BLaER1 (cell line): ENCODE measurements around the gene JAGN1.
"Not testable (repeated sequence)": the region's sequence is repeated elsewhere in the genome, so short reads cannot be mapped to it uniquely, and the experiment has no call there.

ENCODE experiments used
- H3K27ac ChIP-seq: shearing (Covaris generic); formaldehyde crosslinking; 2 replicates; pipeline ENCODE4 v1.8.1; 2022
- H3K27me3 ChIP-seq: shearing (Covaris generic); formaldehyde crosslinking; 2 replicates; pipeline ENCODE4 v1.8.1; 2022
- H3K36me3 ChIP-seq: shearing (Covaris generic); formaldehyde crosslinking; 2 replicates; pipeline ENCODE4 v1.8.1; 2022
- H3K4me1 ChIP-seq: shearing (Covaris generic); formaldehyde crosslinking; 2 replicates; pipeline ENCODE4 v1.8.1; 2022
- H3K4me2 ChIP-seq: shearing (Covaris generic); formaldehyde crosslinking; 2 replicates; pipeline ENCODE4 v1.8.1; 2022
- H3K4me3 ChIP-seq: shearing (Covaris generic); formaldehyde crosslinking; 2 replicates; pipeline ENCODE4 v1.8.1; 2022
- H3K9ac ChIP-seq: shearing (Covaris generic); formaldehyde crosslinking; 2 replicates; pipeline ENCODE4 v1.8.1; 2022
- H3K9me3 ChIP-seq: shearing (Covaris generic); formaldehyde crosslinking; 2 replicates; pipeline ENCODE4 v1.8.1; 2022
- H4K20me1 ChIP-seq: shearing (Covaris generic); formaldehyde crosslinking; 2 replicates; pipeline ENCODE4 v1.8.1; 2022
- Cebpa-rat ChIP-seq: shearing (Covaris generic); IDR thresholded peaks from 2 replicates; pipeline ENCODE4 v1.8.1; 2022

Gene JAGN1

DNA sequence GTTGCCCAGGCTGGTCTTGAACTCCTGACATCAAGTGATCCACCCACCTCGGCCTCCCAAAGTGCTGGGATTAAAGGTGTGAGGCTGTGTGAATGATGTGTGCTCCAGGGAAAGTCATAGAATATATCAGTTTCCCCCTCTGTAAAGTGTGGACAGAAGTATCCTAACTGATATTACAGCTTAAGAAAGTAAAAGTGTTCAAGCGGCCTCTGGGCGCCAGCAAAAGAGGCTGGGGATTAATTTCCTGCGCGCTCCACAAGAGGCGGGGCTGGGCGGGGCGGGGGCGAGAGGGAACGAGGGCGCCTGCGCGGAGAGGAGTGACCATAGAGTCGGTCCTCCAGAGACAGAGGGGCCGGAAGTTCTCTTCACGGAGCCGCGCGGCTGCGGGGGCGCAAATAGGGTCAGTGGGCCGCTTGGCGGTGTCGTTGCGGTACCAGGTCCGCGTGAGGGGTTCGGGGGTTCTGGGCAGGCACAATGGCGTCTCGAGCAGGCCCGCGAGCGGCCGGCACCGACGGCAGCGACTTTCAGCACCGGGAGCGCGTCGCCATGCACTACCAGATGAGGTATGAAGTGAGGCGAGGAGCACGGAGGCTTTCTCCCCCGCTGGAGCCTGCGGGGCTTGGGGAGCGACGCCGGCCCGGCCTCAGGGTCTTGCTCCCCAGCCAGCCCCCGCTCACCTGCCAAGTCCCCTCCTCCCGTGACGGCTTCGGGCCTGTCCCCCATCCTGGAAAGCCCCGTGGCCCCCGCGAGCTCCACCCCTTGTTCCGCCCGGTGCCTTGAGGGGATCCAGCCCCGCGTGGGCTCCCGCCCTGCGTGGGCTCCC, at the start of gene JAGN1:
JAGN1 (plus strand) TSS at position 362 of the 823 bp plus-strand sequence; CDS start at position 475, 113 bp downstream.
- Histone ChIP-seq H3K9ac (peak within 1 kb of the TSS; percentile 97), H3K36me3 (peaks cover 34% of the 10 kb centered on the region), H3K27me3 (no peaks in the 10 kb centered on the region), H3K9me3 (no peaks in the 10 kb centered on the region), H3K4me3 (peak within 1 kb of the TSS; percentile 97), H3K4me2 (peak within 1 kb of the TSS; percentile 92), H3K27ac (peak within 1 kb of the TSS; percentile 98), H4K20me1 (peaks cover 48% of the 10 kb centered on the region), H3K4me1 (peaks cover 65% of the 10 kb centered on the region)
- TF ChIP-seq Cebpa-rat = no peak

DNA sequence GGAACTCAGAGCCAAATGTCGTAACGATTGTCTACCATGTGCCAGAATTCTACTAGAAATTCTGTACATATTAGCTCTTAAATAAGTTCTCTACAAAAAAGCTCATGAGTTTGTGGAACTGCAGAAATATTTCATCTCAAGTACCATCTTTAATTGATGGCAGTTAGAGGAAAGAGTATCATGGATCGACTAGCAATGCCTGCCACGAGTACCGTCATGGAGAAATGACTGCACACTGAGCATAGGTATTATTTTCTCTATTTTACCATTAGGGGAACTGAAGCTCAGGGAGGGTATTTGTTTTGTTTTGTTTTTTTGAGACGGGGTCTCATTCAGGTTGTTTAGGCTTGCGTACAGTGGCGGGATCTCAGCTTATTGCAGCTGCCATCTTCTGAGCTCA, 49.4 kb upstream of the JAGN1 start:
- Histone ChIP-seq H3K9ac (no peak overlapping the region), H3K4me2 (no peak overlapping the region), H3K27me3 (no peaks in the 10 kb centered on the region), H4K20me1 (no peaks in the 10 kb centered on the region), H3K4me3 (no peak overlapping the region), H3K36me3 (peaks cover 60% of the 10 kb centered on the region), H3K9me3 (no peaks in the 10 kb centered on the region), H3K4me1 (peaks cover 31% of the 10 kb centered on the region), H3K27ac (no peak overlapping the region)
- TF ChIP-seq Cebpa-rat = no peak

DNA sequence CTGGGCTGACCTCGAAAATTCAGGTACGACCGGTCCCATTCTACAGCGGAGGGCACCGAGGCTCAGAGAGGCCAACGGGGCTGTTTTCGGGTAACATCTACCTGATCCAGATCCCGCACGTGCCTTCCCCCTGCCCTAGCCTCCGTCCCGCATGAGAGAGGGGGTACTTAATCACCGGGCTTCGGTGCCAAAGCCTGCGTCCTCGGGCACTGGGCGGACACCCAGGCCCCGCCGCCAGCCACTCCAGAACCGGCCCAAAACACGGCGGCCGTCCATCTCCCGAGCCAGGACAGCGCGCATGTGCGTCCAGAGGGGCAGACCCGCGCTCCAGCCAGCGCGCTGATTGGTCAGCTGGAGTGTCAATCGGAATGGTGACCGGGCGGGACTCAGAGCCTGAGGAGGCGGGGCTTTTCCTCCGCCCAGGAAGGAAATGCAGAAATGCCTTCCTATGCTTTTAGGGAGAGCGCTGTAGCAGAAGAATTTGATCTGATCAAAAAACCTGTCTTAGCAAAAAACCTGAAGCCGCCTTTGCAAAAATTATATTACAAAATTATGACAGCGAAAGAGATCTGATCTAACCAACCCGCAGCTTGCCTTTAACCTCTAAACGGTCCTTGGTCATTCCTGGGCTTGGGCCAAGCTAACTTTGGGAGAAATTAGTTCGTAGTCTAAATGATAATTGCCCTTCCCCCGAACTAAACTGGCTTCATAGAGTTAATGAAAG, 46.5 kb upstream of the JAGN1 start, which contains the start of gene RPUSD3:
RPUSD3 (minus strand) TSS at position 294 of the 724 bp plus-strand sequence; CDS start at position 276, 18 bp downstream.
- H3K9me3 ChIP-seq = no peaks in the 10 kb centered on the region
- H3K4me3 ChIP-seq = peak within 1 kb of the TSS; percentile 81

GRCh38 chr3:9846231-9846630, 44.2 kb upstream of the JAGN1 start:
- Histone ChIP-seq H3K36me3 (peaks cover 11% of the 10 kb centered on the region), H4K20me1 (no peaks in the 10 kb centered on the region), H3K9ac (no peak overlapping the region), H3K27ac (no peak overlapping the region), H3K4me2 (no peak overlapping the region), H3K9me3 (no peaks in the 10 kb centered on the region), H3K27me3 (no peaks in the 10 kb centered on the region), H3K4me3 (no peak overlapping the region), H3K4me1 (peaks cover 21% of the 10 kb centered on the region)
- TF ChIP-seq Cebpa-rat = no peak

More for the DNA sequence above, 46.5 kb upstream of the JAGN1 start, which contains the start of gene RPUSD3:
- peaks cover 35% of the 10 kb centered on the region for H3K36me3 ChIP-seq
- peak within 1 kb of the TSS; percentile 92 for H3K4me2 ChIP-seq
- no peaks in the 10 kb centered on the region for H3K27me3 ChIP-seq
- peak within 1 kb of the TSS; percentile 77 for H3K27ac ChIP-seq
- TF ChIP-seq Cebpa-rat = no peak
- no peaks in the 10 kb centered on the region for H4K20me1 ChIP-seq
- peak within 1 kb of the TSS; percentile 82 for H3K9ac ChIP-seq
- H3K4me1 ChIP-seq = peaks cover 21% of the 10 kb centered on the region

GRCh38 chr3:9846931-9847488, 43.4 kb upstream of the JAGN1 start:
- H3K4me1 ChIP-seq = peaks cover 21% of the 10 kb centered on the region
- no peaks in the 10 kb centered on the region for H3K27me3 ChIP-seq
- H3K9me3 ChIP-seq = no peaks in the 10 kb centered on the region
- peaks cover 4% of the 10 kb centered on the region for H3K36me3 ChIP-seq
- H4K20me1 ChIP-seq = no peaks in the 10 kb centered on the region
- TF ChIP-seq Cebpa-rat = no peak
- H3K27ac ChIP-seq = no peak overlapping the region
- no peak overlapping the region for H3K9ac ChIP-seq
- H3K4me3 ChIP-seq = no peak overlapping the region
- no peak overlapping the region for H3K4me2 ChIP-seq

- H3K27me3 ChIP-seq, H3K9me3 ChIP-seq, H3K27ac ChIP-seq, H3K4me3 ChIP-seq, H3K9ac ChIP-seq, H3K36me3 ChIP-seq, H3K4me2 ChIP-seq, H4K20me1 ChIP-seq: not testable (repeated sequence)
- H3K4me1 ChIP-seq = peaks cover 12% of the 10 kb centered on the region
Observed at GRCh38 chr3:9847870-9848269, 42.5 kb upstream of the JAGN1 start.

DNA sequence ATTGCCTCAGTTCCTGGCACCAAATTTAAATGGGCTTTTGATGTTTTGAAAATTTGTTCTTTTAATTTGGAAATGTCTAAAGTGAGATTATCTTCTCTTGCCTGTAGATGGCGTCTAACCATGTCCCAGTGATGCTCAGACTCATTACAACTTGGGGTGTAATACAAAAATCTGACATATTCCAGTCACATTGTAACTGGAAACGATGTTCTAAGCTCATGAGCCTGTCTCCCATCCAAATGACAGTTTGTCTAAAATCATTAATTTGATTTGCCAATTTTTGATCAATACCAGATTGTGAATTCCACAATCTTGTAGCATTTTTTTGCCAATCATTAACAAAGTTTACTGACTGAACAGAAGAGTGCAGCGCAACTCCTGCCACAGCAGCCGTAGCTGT, 41.5 kb upstream of the JAGN1 start:
- not testable (repeated sequence) for H3K27ac ChIP-seq, H3K36me3 ChIP-seq, H4K20me1 ChIP-seq, H3K4me2 ChIP-seq, H3K9ac ChIP-seq, H3K27me3 ChIP-seq, H3K4me3 ChIP-seq, H3K4me1 ChIP-seq, H3K9me3 ChIP-seq

- H3K4me2 ChIP-seq, H4K20me1 ChIP-seq, H3K27ac ChIP-seq: not testable (repeated sequence)
Observed at GRCh38 chr3:9851383-9851782, 39.0 kb upstream of the JAGN1 start.

DNA sequence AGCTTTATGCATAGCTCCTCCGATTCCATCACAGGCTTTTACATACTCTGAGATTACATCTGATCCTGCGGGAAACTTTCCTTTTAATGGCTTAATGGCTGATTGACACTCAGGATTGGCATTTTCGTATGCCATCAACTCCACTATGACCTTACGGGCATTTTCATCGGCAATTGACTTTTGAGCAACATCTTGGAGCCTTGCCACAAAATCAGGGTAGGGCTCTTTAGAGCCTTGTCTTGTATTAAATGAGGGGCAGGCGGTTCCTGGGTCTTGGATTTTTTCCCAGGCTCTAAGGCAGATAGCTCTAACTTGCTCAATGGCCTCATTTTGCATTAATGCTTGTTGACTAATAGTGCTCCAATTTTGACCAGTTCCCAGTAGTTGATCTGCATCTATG, 38.5 kb upstream of the JAGN1 start:
- H3K36me3 ChIP-seq, H3K9me3 ChIP-seq, H3K4me1 ChIP-seq, H3K27me3 ChIP-seq, H3K4me2 ChIP-seq, H4K20me1 ChIP-seq, H3K9ac ChIP-seq, H3K4me3 ChIP-seq, H3K27ac ChIP-seq: not testable (repeated sequence)

More at GRCh38 chr3:9851383-9851782, 39.0 kb upstream of the JAGN1 start:
- H3K4me1 ChIP-seq, H3K4me3 ChIP-seq, H3K27me3 ChIP-seq, H3K9ac ChIP-seq, H3K9me3 ChIP-seq, H3K36me3 ChIP-seq: not testable (repeated sequence)

- H3K4me2 ChIP-seq = no peak overlapping the region
Observed at GRCh38 chr3:9852528-9852927, 37.9 kb upstream of the JAGN1 start.

DNA sequence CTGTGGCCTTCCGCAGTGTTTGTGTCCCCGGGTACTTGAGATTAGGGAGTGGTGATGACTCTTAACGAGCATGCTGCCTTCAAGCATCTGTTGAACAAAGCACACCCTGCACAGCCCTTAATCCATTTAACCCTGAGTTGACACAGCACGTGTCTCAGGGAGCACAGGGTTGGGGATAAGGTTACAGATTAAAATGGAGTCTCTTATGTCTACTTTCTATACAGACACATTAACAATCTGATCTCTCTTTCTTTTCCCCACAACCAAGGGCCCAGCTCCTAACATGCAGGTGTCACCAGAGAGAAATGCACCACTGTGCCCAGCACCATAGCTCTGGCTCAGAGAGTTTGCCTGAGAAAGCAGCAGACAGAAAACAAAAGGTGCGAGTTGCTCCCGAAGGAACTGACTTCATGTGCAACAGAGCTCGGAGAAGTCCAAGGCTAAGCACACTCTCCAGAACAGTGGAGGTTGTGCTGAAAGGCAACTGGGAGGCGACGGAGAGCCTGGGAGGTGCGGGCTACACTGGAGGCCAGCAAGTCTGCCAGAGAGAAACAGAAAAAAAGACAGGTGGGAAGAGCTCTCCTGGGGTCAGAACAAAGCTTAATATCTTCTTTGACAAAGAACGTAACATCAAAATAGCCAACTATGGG, 36.0 kb upstream of the JAGN1 start:
- H4K20me1 ChIP-seq, H3K27me3 ChIP-seq, H3K9me3 ChIP-seq, H3K4me1 ChIP-seq, H3K27ac ChIP-seq, H3K9ac ChIP-seq, H3K4me2 ChIP-seq, H3K36me3 ChIP-seq, H3K4me3 ChIP-seq: not testable (repeated sequence)

More at GRCh38 chr3:9852528-9852927, 37.9 kb upstream of the JAGN1 start:
- Histone ChIP-seq H3K36me3 (no peaks in the 10 kb centered on the region), H3K4me1 (no peaks in the 10 kb centered on the region), H3K9ac (no peak overlapping the region), H3K27ac (no peak overlapping the region), H3K4me3 (no peak overlapping the region), H3K9me3 (no peaks in the 10 kb centered on the region), H4K20me1 (no peaks in the 10 kb centered on the region), H3K27me3 (no peaks in the 10 kb centered on the region)
- TF ChIP-seq Cebpa-rat = no peak
